GM18519 (cell line): ENCODE measurements around the gene PDE7B.

Experiments
- ATAC-seq: cut with Tn5 transposase; IDR thresholded peaks from one replicate; pipeline ENCODE4 v1.9.1; 2021; ENCODE audit warnings: mild to moderate bottlenecking, moderate library complexity; ENCODE audit not compliant: unreplicated experiment, low FRiP score

The PDE7B gene

DNA sequence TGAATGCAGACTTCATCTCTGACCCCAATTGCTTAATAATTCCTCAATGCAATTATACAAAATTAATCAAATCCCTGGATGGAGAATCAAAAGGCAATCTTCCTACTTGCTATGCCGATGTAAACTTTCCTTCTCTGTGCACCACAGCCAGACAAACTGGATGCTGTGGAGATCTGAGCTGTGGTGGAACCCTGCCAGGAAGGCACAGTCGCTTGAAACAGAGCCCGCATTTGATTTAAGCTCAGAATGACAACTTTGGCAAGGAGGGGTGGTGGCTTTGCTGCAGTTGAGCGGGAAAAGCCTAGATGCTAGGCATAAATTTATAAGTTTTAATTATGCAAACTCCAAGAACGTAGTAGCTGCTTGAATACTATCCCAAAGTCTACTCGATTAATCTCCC lies 207.8 kb downstream of the PDE7B start:
- ATAC-seq = no peak

DNA sequence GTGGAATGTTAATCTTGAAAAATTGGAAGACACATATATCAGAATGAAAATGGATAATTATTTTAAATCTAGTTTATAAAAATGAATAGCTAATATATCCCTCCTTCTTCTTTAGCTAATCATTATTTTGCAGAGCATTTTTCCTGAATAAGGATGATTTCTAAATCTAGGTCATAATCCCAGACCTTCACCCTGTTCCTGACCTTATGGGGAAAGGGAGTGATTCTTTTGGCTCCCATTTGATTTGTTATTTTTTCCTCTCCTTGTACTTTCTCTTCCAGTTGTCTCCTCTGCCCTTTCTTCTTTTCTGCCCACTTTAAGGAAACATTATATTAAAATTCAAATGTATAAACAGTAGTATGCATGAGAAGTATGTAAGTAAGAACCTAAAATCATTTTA lies 208.6 kb downstream of the PDE7B start:
- ATAC-seq = no peak

- ATAC-seq = no peak
These were observed 209.3 kb downstream of the PDE7B start for GRCh38 chr6:136060759-136061158.

GRCh38 chr6:136061701-136062100 lies 210.2 kb downstream of the PDE7B start:
- ATAC-seq = no peak

- no peak for ATAC-seq
These were observed 211.6 kb downstream of the PDE7B start for GRCh38 chr6:136063096-136063495.

GRCh38 chr6:136066005-136066404 lies 214.5 kb downstream of the PDE7B start:
- no peak for ATAC-seq

DNA sequence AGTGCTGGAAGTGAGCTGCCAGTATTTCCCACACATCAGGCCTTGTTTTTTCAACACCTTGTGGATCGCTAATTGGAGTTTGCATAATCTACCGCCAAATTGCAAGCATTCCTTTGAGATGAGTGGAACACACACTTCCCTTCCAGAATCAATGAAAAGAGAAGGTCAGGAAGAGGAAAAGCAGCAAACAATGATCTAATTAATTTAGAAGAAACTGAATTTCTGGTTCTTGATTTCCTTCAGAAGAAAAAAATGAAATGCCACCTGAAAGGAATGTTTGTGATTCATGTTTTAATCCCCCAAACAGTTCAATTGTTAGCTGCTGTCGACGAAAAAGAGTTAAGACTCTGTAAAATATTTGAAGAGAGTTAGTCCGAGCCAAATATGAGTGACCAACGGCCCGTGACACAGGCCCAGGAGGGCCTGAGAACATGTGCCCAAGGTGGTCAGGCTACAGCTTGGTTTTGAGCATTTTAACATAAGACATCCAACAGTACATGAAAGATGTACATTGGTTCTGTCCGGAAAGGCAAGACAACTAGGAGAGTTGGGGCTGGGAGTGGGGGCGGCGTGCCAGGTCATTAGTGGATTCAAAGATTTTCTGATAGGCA lies 216.3 kb downstream of the PDE7B start:
- ATAC-seq = no peak

DNA sequence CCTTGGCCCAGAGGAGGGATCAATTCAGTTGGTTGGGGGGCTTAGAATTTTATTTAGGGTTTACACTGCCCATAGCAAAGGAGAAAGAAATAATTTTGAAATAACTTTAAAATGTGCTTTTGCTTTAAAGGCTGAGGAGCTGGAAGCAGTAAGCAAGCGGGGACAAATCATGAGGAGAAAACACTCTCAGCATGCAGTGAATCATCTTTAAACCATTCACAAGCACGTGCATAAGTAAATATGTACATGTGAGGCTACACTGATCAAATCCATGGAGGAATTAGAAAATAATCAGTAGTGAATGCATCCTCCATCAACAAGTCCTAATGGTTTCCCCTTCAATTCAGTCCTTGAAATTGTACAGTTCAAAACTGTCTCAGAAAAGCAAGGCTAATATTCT lies 217.6 kb downstream of the PDE7B start:
- no peak for ATAC-seq

DNA sequence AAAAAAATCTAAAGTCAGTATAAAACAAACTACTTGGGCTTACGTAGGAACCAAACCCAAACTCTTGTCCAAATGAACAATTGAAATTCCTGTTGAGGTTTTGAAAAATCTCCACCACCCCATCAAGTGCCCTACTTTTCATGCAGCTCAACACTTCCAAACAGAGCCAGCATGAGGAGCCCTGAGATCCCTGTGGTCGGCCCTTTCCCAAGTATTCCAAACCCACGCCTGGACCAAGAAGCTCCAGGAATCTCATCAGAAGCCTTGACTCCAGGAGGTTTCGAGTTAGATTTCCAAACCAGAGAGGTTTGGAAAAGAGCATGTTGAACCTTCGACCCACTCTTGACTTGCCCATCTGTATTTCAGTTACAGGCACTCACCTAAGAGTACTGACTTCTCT lies 219.3 kb downstream of the PDE7B start:
- ATAC-seq = no peak

DNA sequence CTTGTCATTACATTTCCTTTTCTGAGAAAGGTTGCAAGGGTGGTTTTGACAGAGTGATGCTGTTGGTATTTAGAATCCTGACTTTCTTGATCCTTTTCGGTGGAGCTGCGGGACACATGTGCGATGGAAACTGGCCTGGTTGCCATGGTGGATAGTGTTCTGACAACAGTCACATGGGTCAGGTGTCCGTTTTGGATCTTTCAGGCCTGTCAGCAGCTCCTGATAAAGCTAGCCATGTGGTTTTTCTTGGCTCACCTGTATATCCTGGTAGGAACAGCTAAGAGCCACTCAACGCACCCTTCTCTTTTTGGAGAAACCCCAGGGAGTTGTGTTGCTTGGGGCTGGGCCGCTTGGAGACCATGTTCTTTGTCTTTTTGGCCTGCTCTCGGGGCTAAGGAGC lies 221.2 kb downstream of the PDE7B start:
- ATAC-seq = no peak

GRCh38 chr6:136073216-136073615 lies 221.7 kb downstream of the PDE7B start:
- no peak for ATAC-seq

- ATAC-seq = no peak
These were observed 225.0 kb downstream of the PDE7B start for GRCh38 chr6:136076496-136076895.

DNA sequence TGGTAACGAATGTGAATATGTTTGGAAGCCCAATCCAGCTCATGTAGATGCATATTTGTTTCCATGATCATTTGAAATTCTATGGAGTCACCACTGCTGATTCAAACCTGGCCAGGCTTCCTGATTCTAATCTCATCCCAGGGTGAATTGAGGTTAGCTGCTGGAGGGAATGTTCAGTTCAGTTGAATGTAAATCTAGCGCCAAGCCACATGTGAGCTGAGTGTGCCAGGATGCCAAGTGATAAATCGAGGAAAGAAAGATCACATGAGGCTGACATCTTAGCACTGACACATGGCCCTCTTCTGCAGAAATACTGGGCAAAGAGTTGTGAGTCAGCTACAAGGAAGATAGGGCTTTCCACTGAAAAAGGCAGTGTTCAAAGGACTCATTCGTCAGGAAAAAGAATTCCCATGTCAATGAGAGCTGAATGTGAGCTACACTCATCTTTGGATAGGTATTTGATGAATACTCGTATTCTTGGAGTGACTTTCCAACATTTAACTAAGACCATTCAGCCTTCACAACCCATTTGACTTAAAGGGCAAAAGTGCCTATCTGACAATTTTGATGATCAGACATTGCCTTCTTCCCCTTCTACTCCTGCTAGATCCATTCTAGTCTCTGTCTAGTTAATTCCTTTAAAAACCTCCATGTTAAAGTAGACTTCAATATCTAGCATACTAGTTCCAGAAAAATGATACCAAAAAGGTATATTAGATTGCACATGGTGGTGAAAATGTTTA lies 226.5 kb downstream of the PDE7B start:
- no peak for ATAC-seq

DNA sequence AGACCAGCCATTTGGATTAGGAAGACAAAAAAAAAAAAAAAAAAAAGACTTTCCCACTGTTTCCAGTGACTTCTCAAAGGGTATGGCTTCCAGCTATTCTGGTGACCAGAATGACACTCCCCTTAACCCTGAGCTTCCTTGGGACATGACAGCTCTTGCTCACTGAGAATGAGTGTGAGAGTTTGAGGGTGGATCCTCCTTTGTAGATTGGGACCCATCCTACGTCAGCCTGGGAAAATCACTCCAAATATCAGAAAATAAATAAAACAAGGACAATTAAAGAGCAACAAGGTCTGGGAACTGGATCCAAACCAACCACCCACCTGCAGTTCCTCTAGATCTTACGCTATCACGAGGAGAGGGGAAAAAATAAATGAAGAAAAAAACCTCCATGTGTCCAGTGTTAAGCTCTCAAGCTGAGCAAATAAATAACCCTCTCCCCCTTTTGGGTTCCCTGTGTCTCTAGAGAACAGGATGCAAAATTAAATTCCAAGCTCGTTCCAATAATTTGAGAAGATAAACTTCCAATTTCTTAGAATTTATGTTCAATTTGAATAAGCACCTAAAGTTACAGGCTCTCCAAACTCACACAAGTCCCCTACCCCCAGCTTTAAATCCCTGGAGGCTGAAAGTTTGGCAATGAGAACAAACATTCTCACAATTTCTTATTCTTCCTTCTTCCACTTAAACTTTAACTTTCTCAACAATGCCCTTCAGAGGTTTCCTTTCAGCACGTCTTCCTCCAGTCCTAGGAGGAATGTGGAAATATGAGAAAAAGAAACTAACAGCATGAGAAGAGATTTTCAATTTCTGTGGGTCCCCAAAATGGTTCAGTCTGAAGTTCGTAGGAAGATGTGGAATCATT lies 228.4 kb downstream of the PDE7B start:
- no peak for ATAC-seq

DNA sequence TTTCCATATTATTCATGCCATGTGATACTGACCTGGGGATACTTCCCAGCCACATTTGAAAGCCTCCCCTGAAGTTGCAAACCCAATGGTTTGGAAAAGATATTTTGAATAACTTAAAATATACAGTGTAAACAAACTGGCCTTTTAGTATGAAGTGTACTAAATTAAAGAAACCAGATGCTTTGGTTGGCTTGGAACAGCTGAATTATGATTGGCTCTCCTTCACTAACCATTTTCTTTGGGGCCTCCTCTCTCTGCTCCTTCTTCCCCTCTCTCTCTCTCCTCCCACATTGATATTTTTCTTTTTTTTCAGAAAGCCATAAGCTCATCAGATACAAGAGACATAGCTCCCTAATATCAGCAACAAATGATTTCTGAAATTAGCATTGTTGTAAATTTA lies 232.0 kb downstream of the PDE7B start:
- no peak for ATAC-seq

GRCh38 chr6:136084403-136084802 lies 232.9 kb downstream of the PDE7B start:
- no peak for ATAC-seq

DNA sequence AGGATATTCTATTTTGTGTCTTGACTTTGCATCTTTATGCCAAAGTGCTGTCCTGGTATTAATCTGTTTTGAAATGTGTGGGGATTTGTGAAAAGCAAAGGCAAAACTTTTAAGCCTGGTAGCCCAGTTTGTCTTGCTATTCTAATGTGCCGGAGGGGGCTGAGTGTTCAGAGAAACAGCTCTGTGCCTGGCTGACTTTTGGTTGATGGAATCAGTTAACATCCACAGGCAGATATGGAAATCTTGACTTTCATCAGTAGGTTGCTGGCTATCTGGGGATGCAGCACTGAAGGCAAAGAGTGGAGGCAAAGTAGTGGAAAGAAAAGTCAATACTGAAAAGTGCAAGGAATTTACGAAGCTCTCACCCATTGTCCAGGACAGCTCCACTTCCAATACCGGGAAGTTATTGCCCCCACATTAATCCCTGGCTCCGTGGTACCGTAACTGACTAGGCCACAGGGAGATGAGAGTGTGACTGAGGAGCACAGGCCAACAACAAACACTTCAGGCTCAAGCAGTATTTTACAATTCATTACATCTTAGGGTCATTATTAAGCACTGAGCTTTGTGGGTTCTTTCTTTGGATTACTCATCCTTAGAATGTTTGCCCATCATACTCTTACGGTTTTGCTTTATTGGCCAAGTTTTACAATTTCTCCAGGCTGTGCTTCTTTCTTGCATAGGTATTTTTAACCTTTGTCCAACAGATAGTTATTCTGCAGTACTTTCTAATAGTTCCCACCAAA lies 234.0 kb downstream of the PDE7B start:
- no peak for ATAC-seq

GRCh38 chr6:136086686-136087085 lies 235.2 kb downstream of the PDE7B start:
- no peak for ATAC-seq

DNA sequence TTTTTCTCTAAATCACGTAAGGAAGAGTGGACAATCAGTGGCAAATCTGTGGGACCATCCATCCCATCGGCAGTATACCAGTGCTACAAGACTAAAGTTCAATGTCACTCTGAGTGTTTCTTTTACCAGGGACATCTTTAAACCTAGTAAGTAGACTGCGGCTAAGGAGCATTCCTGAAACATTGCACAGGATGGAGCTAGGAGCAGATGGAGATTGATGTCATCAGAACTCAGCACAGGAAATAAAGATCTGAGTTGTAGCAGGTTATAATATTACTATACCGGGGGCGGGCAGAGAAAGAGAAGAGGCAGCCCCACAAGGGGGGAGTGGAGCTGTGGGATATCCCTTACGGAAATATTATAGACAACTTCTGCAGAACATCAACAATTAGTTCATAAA lies 236.5 kb downstream of the PDE7B start:
- ATAC-seq = no peak

GRCh38 chr6:136088693-136089092 lies 237.2 kb downstream of the PDE7B start:
- no peak for ATAC-seq

- ATAC-seq = no peak
These were observed 238.4 kb downstream of the PDE7B start for GRCh38 chr6:136089876-136090275.
